SK-N-SH treated with all-trans-retinoic acid at 6 μM for 48 hours (cell line): ENCODE results near the gene PARD3.

ENCODE experiments used
- ATAC-seq: fragments of 200-7000 bp; cut with Tn5 transposase; 3 replicates; pipeline ENCODE4 v1.9.1; 2020; ENCODE audit warnings: mild to moderate bottlenecking, moderate library complexity
- ARNTL ChIP-seq: fragments of 450-650 bp; formaldehyde crosslinking; IDR thresholded peaks from 2 replicates; pipeline ENCODE4 v1.5.0; 2020; ENCODE audit warnings: low read depth, mild to moderate bottlenecking, moderate library complexity, borderline replicate concordance
- CSDC2 ChIP-seq: fragments of 250-450 bp; sonication (Bioruptor Pico); IDR thresholded peaks from 2 replicates; pipeline ENCODE4 v1.5.0; 2020; ENCODE audit warnings: mild to moderate bottlenecking, moderate library complexity
- CSRNP3 ChIP-seq: fragments of 250-450 bp; sonication (Bioruptor Pico); IDR thresholded peaks from 2 replicates; pipeline ENCODE4 v1.5.1; 2021; ENCODE audit warnings: mild to moderate bottlenecking, moderate library complexity
- ESRRG ChIP-seq: fragments of 250-450 bp; sonication (Bioruptor Pico); IDR thresholded peaks from 2 replicates; pipeline ENCODE4 v1.6.1; 2021; ENCODE audit warnings: mild to moderate bottlenecking
- GLIS3 ChIP-seq: fragments of 250-450 bp; sonication (Bioruptor Pico); IDR thresholded peaks from 2 replicates; pipeline ENCODE4 v1.5.0; 2020; ENCODE audit warnings: mild to moderate bottlenecking, moderate library complexity
- ISL1 ChIP-seq: fragments of 250-450 bp; sonication (Bioruptor Pico); IDR thresholded peaks from 2 replicates; pipeline ENCODE4 v2.1.2; 2022; ENCODE audit warnings: mild to moderate bottlenecking, moderate library complexity
- OSR1 ChIP-seq: fragments of 250-450 bp; sonication (Bioruptor Pico); IDR thresholded peaks from 2 replicates; pipeline ENCODE4 v1.8.0; 2022; ENCODE audit warnings: moderate library complexity, mild to moderate bottlenecking, inconsistent platforms
- PATZ1 ChIP-seq: fragments of 250-450 bp; sonication (Bioruptor Pico); IDR thresholded peaks from 2 replicates; pipeline ENCODE4 v1.8.0; 2020; ENCODE audit warnings: mild to moderate bottlenecking, moderate library complexity, borderline replicate concordance
- RARB ChIP-seq: fragments of 250-450 bp; sonication (Bioruptor Pico); IDR thresholded peaks from 2 replicates; pipeline ENCODE4 v1.8.0; 2021; ENCODE audit warnings: mild to moderate bottlenecking, moderate library complexity
- SNAI2 ChIP-seq: fragments of 250-450 bp; sonication (Bioruptor Pico); IDR thresholded peaks from 2 replicates; pipeline ENCODE4 v1.5.0; 2020; ENCODE audit warnings: mild to moderate bottlenecking, moderate library complexity
- TCF4 ChIP-seq: fragments of 250-450 bp; sonication (Bioruptor Pico); IDR thresholded peaks from 2 replicates; pipeline ENCODE4 v1.8.0; 2021; ENCODE audit warnings: mild to moderate bottlenecking, moderate library complexity, borderline replicate concordance
- TOX ChIP-seq: fragments of 250-450 bp; sonication (Bioruptor Pico); IDR thresholded peaks from 2 replicates; pipeline ENCODE4 v1.8.0; 2021; ENCODE audit warnings: mild to moderate bottlenecking, moderate library complexity, borderline replicate concordance
- TSHZ2 ChIP-seq: fragments of 250-450 bp; sonication (Bioruptor Pico); IDR thresholded peaks from 2 replicates; pipeline ENCODE4 v1.5.0; 2020; ENCODE audit warnings: mild to moderate bottlenecking, moderate library complexity
- ZC3H10 ChIP-seq: fragments of 250-450 bp; sonication (Bioruptor Pico); IDR thresholded peaks from 2 replicates; pipeline ENCODE4 v1.5.1; 2021; ENCODE audit warnings: mild to moderate bottlenecking, moderate library complexity
- ZFP3 ChIP-seq: fragments of 250-450 bp; sonication (Bioruptor Pico); IDR thresholded peaks from 2 replicates; pipeline ENCODE4 v1.5.0; 2020; ENCODE audit warnings: mild to moderate bottlenecking, moderate library complexity
- ZFP30 ChIP-seq: fragments of 450-650 bp; formaldehyde crosslinking; IDR thresholded peaks from 2 replicates; pipeline ENCODE4 v1.5.0; 2022; ENCODE audit warnings: mild to moderate bottlenecking, moderate library complexity
- ZNF565 ChIP-seq: fragments of 450-650 bp; formaldehyde crosslinking; conservative IDR thresholded peaks from 2 replicates; pipeline ENCODE4 v1.5.0; 2020; ENCODE audit warnings: low read depth, mild to moderate bottlenecking, moderate library complexity
- ZNF70 ChIP-seq: fragments of 450-650 bp; formaldehyde crosslinking; IDR thresholded peaks from 2 replicates; pipeline ENCODE4 v1.5.0; 2020; ENCODE audit warnings: mild to moderate bottlenecking, moderate library complexity
- ZNF8 ChIP-seq: fragments of 450-650 bp; formaldehyde crosslinking; IDR thresholded peaks from 2 replicates; pipeline ENCODE4 v1.5.0; 2020; ENCODE audit warnings: mild to moderate bottlenecking, moderate library complexity
- TF ChIP-seq, protein P1 (sequence below): fragments of 250-450 bp; sonication (Bioruptor Pico); IDR thresholded peaks from 2 replicates; pipeline ENCODE4 v1.8.0; 2021; ENCODE audit warnings: low read depth, mild to moderate bottlenecking, moderate library complexity, borderline replicate concordance

The PARD3 gene

DNA sequence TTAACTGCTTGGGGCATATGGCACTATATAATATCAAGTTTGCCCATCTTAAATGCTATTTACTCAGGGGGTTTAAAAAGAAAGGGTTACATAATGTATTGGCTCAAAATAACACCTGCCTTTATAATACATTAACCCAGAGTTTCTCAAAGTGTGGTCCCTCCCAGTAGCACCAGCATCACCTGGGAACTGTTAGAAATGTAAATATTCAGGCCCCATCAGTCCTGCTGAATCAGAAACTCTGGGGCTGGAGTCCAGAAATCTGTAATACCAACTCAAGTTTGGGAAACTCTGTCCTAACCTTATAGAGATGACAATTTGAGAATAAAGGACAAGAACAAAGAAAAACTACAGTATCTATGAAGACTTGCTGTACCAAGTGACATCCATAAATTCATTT is 270.7 kb downstream of the PARD3 start:
- no peak for ATAC-seq
- TF ChIP-seq OSR1 (CRISPR knock-in tag): no peak
- TF ChIP-seq ARNTL: no peak
- TF ChIP-seq RARB: no peak
- no peak for TF ChIP-seq ZFP30
- TF ChIP-seq ESRRG (CRISPR knock-in tag): no peak
- TF ChIP-seq TOX: no peak
- no peak for TF ChIP-seq ZNF70 (CRISPR knock-in tag)
- TF ChIP-seq ISL1 (CRISPR knock-in tag): no peak
- no peak for TF ChIP-seq GLIS3
- TF ChIP-seq, protein P1, sequence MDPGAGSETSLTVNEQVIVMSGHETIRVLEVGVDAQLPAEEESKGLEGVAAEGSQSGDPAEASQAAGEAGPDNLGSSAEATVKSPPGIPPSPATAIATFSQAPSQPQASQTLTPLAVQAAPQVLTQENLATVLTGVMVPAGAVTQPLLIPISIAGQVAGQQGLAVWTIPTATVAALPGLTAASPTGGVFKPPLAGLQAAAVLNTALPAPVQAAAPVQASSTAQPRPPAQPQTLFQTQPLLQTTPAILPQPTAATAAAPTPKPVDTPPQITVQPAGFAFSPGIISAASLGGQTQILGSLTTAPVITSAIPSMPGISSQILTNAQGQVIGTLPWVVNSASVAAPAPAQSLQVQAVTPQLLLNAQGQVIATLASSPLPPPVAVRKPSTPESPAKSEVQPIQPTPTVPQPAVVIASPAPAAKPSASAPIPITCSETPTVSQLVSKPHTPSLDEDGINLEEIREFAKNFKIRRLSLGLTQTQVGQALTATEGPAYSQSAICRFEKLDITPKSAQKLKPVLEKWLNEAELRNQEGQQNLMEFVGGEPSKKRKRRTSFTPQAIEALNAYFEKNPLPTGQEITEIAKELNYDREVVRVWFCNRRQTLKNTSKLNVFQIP (CRISPR knock-in tag): no peak
- TF ChIP-seq PATZ1 (CRISPR knock-in tag): no peak
- no peak for TF ChIP-seq ZNF8
- TF ChIP-seq ZFP3: no peak
- no peak for TF ChIP-seq CSRNP3 (CRISPR knock-in tag)
- no peak for TF ChIP-seq ZNF565 (CRISPR knock-in tag)
- TF ChIP-seq TSHZ2 (CRISPR knock-in tag): no peak

GRCh38 chr10:34543716-34544115 is 271.4 kb downstream of the PARD3 start:
- no peak for ATAC-seq

More at GRCh38 chr10:34543716-34544115, 271.4 kb downstream of the PARD3 start:
- TF ChIP-seq SNAI2 (CRISPR knock-in tag) (peak; percentile 77), CSRNP3 (CRISPR knock-in tag) (peak; percentile 24; the same call in 1 of the 2 replicates), CSDC2 (CRISPR knock-in tag) (no peak), ISL1 (CRISPR knock-in tag) (peak; percentile 72), TSHZ2 (CRISPR knock-in tag) (peak; percentile 58), ARNTL (no peak), ZC3H10 (CRISPR knock-in tag) (peak; percentile 86; the same call in 1 of the 2 replicates), TCF4 (CRISPR knock-in tag) (peak; percentile 79), OSR1 (CRISPR knock-in tag) (no peak)
